NCI-H146 (cell line): ENCODE data around the gene OGFOD1.

Experiments used
- DNase-seq: peaks from one replicate; lab custom pipeline; 2025; lab: John Stamatoyannopoulos, UW

OGFOD1 gene

GRCh38 chr16:56426585-56426984 lies 24.8 kb upstream of the OGFOD1 start:
- no peak for DNase-seq

DNA sequence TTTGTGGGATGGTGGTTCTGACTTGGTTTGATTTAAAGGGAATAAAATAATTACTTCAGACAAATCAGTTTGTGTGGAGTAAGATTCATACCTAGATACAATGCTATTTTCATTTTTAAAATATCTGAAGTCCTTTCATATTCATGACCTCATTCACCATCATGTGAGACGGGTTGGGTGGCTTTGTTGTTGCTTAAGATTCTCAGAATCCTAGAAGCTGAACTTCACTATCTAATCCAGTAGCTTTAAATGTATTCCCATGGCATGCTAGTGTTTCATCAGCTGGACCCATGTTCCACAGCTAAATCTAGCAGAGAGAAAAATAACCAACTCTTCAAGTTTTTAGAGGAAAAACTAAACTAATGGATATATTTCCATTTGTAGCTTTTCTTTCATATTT lies 23.3 kb upstream of the OGFOD1 start:
- DNase-seq, result no peak

GRCh38 chr16:56436258-56436657 lies 15.1 kb upstream of the OGFOD1 start:
- DNase-seq, result no peak

DNA sequence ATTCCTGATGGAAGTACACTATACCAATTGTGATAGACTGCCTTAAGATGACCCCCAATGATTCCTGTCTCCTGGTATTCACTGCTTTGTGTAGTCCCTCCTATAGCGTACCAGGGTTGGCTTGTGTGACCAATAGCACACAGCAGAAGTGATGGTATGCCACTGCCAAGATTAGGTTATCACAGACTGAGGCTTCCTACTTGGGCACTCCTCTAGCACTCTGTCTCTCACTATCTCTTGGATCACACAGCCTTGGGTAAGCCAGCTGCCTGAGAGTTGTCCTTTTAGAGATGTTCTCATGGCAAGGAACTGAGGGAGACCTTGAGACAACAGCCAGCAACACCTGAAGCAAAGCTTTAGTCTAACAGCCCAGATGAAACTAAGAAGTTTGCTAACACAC lies 13.3 kb upstream of the OGFOD1 start:
- no peak for DNase-seq

- no peak for DNase-seq
These were observed 4.1 kb upstream of the OGFOD1 start for GRCh38 chr16:56447286-56447685.

GRCh38 chr16:56448005-56448404 lies 3.3 kb upstream of the OGFOD1 start:
- no peak for DNase-seq

- peak; percentile 5 for DNase-seq
These were observed 924 bp upstream of the OGFOD1 start for GRCh38 chr16:56450275-56450985.

- peak; percentile 56 for DNase-seq
These were observed 667 bp downstream of the OGFOD1 start for GRCh38 chr16:56451753-56452689.

GRCh38 chr16:56457927-56458470 lies 6.6 kb downstream of the OGFOD1 start:
- DNase-seq, result no peak

- DNase-seq, result no peak
These were observed 8.7 kb downstream of the OGFOD1 start for GRCh38 chr16:56460101-56460500.

GRCh38 chr16:56462064-56462796 lies 10.9 kb downstream of the OGFOD1 start:
- DNase-seq, result no peak

DNA sequence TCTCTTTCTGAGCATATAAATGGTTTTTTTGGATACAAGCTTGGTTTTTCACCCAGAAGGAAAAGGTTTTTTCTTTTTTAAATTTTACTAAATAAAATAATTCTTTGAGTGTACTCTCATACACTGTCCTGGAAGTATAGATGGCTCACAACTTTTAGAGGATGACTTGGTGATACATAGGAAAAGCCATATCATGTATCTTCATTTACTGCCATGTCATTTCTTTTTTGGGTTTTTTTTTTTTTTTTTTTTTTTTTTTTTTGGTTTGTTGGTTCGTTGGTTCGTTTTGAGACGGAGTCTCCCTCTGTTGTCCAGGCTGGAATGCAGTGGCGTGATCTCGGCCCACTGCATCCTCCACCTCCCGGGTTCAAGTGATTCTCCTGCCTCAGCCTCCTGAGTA lies 11.8 kb downstream of the OGFOD1 start:
- no peak for DNase-seq

DNA sequence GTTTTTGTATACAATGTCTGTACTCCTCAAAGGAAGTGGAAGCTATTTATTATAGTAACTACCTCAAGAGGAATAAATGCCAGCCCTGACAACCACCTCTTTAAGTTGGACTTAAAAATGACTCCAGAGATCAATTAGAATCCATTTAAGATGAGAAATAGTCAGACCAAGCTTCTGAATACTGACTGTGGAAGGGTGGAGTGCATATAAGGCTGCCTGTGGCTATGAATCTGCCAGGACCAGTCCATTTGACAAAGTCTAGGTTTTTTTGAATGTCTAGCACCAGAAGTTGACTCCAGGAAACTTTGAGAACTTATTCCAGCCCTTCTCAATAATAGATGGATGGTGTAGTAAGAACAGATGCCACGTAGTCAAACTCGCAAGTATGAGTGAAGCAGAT lies 15.0 kb downstream of the OGFOD1 start:
- no peak for DNase-seq

DNA sequence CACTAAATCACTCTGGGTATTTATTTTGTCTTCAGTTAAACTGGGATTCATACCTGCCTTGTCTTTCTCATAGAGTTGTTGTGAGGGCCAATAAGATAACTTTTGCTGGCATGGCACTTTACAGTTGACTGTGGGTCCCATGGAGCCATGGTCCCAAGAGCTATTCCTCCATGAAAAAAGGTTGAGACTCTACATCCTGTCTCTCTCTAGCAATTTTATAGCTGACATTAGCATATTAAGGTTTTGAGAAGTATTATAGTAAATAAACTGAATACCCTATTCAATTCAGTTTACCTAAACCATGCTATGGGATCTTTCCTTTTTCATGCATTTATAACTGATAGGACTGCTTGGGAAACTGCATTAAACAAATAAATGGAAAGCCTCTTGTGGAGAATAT lies 17.4 kb downstream of the OGFOD1 start:
- DNase-seq, result no peak

GRCh38 chr16:56469748-56470147 lies 18.4 kb downstream of the OGFOD1 start:
- DNase-seq, result no peak

- DNase-seq, result no peak
These were observed 18.9 kb downstream of the OGFOD1 start for GRCh38 chr16:56470232-56470631.

GRCh38 chr16:56470666-56471065 lies 19.3 kb downstream of the OGFOD1 start:
- DNase-seq, result no peak

- DNase-seq, result peak; percentile 49
These were observed 23.8 kb downstream of the OGFOD1 start for GRCh38 chr16:56475201-56475600.

DNA sequence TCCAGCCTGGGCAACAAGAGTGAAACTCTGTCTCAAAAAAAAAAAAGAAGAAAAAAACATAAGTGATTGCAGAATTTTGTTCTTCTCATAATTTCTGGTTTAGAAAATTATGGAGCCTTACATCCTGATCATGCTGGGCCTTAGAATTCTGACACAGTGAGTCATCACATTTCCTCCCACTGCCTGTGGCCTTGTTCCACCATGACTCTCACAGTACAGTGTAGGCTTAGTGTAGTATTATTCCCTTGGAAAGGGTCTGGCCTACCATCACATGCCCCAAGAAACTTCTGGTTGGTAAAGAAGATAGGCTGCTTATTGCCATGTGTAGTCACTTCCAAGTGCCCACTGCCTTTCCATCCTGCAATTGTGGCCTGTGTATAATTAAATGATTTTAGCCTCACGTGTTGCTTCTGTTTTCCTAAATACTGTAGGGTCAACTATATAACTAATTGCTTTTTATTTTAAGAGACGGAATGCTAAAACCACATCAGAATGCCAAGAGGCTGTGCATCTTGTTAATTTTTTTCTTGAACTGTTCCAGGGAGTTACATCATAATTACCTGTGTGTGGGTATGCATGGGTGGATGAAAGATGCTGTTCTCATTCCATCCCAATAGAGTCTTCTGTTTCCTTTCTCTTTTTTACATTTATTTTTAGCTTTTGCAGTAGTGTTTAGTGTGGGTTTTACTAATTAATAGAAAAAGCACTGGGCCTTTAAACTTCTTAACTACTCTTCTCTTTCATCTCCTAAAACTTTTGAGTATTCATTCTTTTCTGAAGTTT lies 25.9 kb downstream of the OGFOD1 start:
- DNase-seq, result no peak

- no peak for DNase-seq
These were observed 27.1 kb downstream of the OGFOD1 start for GRCh38 chr16:56478281-56479049.

DNA sequence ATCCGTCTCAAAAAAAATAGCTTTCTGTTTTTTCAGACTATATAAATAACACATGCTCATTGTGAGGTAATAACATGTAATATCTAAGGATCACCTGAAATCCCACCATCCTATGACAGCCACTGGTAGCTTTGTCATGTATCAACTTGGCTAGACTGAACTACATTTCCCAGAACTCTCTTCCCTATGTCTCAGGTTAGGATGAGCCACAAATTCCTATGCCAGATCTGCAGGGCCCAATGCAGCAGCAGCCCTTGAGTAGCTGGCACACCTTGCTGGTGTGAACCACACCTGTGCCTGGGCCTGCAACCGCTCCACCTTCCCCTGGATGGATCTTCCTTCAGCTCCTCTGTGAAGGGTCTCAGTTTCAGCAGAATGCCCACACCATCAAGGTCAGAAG lies 28.1 kb downstream of the OGFOD1 start:
- no peak for DNase-seq
